ENCODE measurements around the gene CST8. TPM values are rescaled to one million over a fixed set of nuclear protein-coding genes. Genes with fewer than 3 reads are reported as not detected.

The CST8 gene
- total RNA-seq (2014; rRNA removed; shearing (Covaris generic)), result not detected in 2 replicates

- Histone ChIP-seq H3K27me3 (no peaks in the 10 kb centered on the region), H3K9me3 (replicated peaks) (no peaks in the 10 kb centered on the region; the same call in 1 of the 2 replicates), H3K4me1 (no peaks in the 10 kb centered on the region), H3K36me3 (no peaks in the 10 kb centered on the region), H3K4me3 (no peak within 1 kb of the TSS), H3K27ac (no peak within 1 kb of the TSS)
- no peak for DNase-seq
Measured at GRCh38 chr20:23490817-23491216, at the start of gene CST8. TSS of gene CST8 (plus strand) at chr20:23491117. CDS start at chr20:23491668, 551 bp downstream.

GRCh38 chr20:23441850-23442313, 49.0 kb upstream of the CST8 start:
- no peaks in the 10 kb centered on the region; the same call in 1 of the 2 replicates for H3K27me3 ChIP-seq
- DNase-seq, result peak; percentile 67 to 90
- H3K27ac ChIP-seq, result no peak overlapping the region
- no peaks in the 10 kb centered on the region for H3K9me3 ChIP-seq (replicated peaks)
- no peaks in the 10 kb centered on the region for H3K36me3 ChIP-seq
- H3K4me1 ChIP-seq, result no peaks in the 10 kb centered on the region
- H3K4me3 ChIP-seq, result no peak overlapping the region

- H3K27me3 ChIP-seq, result no peaks in the 10 kb centered on the region; the same call in 1 of the 2 replicates
- no peak overlapping the region for H3K27ac ChIP-seq
- no peak overlapping the region for H3K4me3 ChIP-seq
- DNase-seq, result no peak
- no peaks in the 10 kb centered on the region for H3K4me1 ChIP-seq
- H3K36me3 ChIP-seq, result no peaks in the 10 kb centered on the region
- H3K9me3 ChIP-seq (replicated peaks), result no peaks in the 10 kb centered on the region
Measured at GRCh38 chr20:23442436-23442835, 48.5 kb upstream of the CST8 start.

GRCh38 chr20:23444859-23445258, 46.1 kb upstream of the CST8 start:
- H3K27ac ChIP-seq, result no peak overlapping the region
- no peak for DNase-seq
- H3K9me3 ChIP-seq (replicated peaks), result no peaks in the 10 kb centered on the region
- H3K4me1 ChIP-seq, result no peaks in the 10 kb centered on the region
- H3K36me3 ChIP-seq, result no peaks in the 10 kb centered on the region
- no peak overlapping the region for H3K4me3 ChIP-seq
- peaks cover 14% of the 10 kb centered on the region; the same call in 1 of the 2 replicates for H3K27me3 ChIP-seq

GRCh38 chr20:23445596-23446217, 45.2 kb upstream of the CST8 start:
- H3K27ac ChIP-seq, result no peak overlapping the region
- H3K27me3 ChIP-seq, result peaks cover 18% of the 10 kb centered on the region; the same call in 1 of the 2 replicates
- no peaks in the 10 kb centered on the region for H3K36me3 ChIP-seq
- H3K9me3 ChIP-seq (replicated peaks), result no peaks in the 10 kb centered on the region
- no peak for DNase-seq
- no peak overlapping the region for H3K4me3 ChIP-seq
- no peaks in the 10 kb centered on the region for H3K4me1 ChIP-seq

- Histone ChIP-seq H3K27ac (no peak overlapping the region), H3K27me3 (peaks cover 24% of the 10 kb centered on the region), H3K4me1 (no peaks in the 10 kb centered on the region), H3K36me3 (no peaks in the 10 kb centered on the region), H3K4me3 (no peak overlapping the region), H3K9me3 (replicated peaks) (no peaks in the 10 kb centered on the region)
- peak; percentile 63 to 78 for DNase-seq
Measured at GRCh38 chr20:23446505-23446904, 44.4 kb upstream of the CST8 start.

GRCh38 chr20:23448167-23448566, 42.8 kb upstream of the CST8 start:
- no peak for DNase-seq
- no peaks in the 10 kb centered on the region for H3K9me3 ChIP-seq (replicated peaks)
- H3K27me3 ChIP-seq, result peaks cover 27% of the 10 kb centered on the region
- H3K27ac ChIP-seq, result no peak overlapping the region
- no peaks in the 10 kb centered on the region for H3K4me1 ChIP-seq
- H3K36me3 ChIP-seq, result no peaks in the 10 kb centered on the region
- H3K4me3 ChIP-seq, result no peak overlapping the region

- H3K9me3 ChIP-seq (replicated peaks), result no peaks in the 10 kb centered on the region
- no peak overlapping the region for H3K27ac ChIP-seq
- DNase-seq, result no peak
- H3K4me3 ChIP-seq, result no peak overlapping the region
- H3K4me1 ChIP-seq, result no peaks in the 10 kb centered on the region
- H3K27me3 ChIP-seq, result peaks cover 27% of the 10 kb centered on the region
- H3K36me3 ChIP-seq, result no peaks in the 10 kb centered on the region
Measured at GRCh38 chr20:23449421-23449820, 41.5 kb upstream of the CST8 start.

GRCh38 chr20:23450877-23451276, 40.0 kb upstream of the CST8 start:
- H3K9me3 ChIP-seq (replicated peaks), result no peaks in the 10 kb centered on the region
- peaks cover 27% of the 10 kb centered on the region for H3K27me3 ChIP-seq
- H3K4me3 ChIP-seq, result no peak overlapping the region
- no peak for DNase-seq
- no peaks in the 10 kb centered on the region for H3K36me3 ChIP-seq
- no peak overlapping the region for H3K27ac ChIP-seq
- no peaks in the 10 kb centered on the region for H3K4me1 ChIP-seq

GRCh38 chr20:23451956-23452487, 38.9 kb upstream of the CST8 start:
- Histone ChIP-seq H3K4me1 (no peaks in the 10 kb centered on the region), H3K4me3 (no peak overlapping the region), H3K27ac (no peak overlapping the region), H3K27me3 (peaks cover 27% of the 10 kb centered on the region), H3K9me3 (replicated peaks) (no peaks in the 10 kb centered on the region), H3K36me3 (no peaks in the 10 kb centered on the region)
- no peak for DNase-seq

- Histone ChIP-seq H3K27me3 (peaks cover 23% of the 10 kb centered on the region), H3K4me1 (no peaks in the 10 kb centered on the region), H3K9me3 (replicated peaks) (no peaks in the 10 kb centered on the region), H3K4me3 (no peak within 1 kb of the TSS), H3K27ac (no peak within 1 kb of the TSS), H3K36me3 (no peaks in the 10 kb centered on the region)
- DNase-seq, result no peak
Measured at GRCh38 chr20:23452776-23453175, 38.1 kb upstream of the CST8 start, which contains the start of gene CST11. TSS of gene CST11 (minus strand) at chr20:23452876. CDS start at chr20:23452811, 65 bp downstream.

- H3K4me3 ChIP-seq, result no peak overlapping the region
- H3K9me3 ChIP-seq (replicated peaks), result no peaks in the 10 kb centered on the region
- peaks cover 19% of the 10 kb centered on the region for H3K27me3 ChIP-seq
- no peak overlapping the region for H3K27ac ChIP-seq
- no peak for DNase-seq
- H3K36me3 ChIP-seq, result no peaks in the 10 kb centered on the region
- H3K4me1 ChIP-seq, result no peaks in the 10 kb centered on the region
Measured at GRCh38 chr20:23453549-23454543, 37.1 kb upstream of the CST8 start.

GRCh38 chr20:23454816-23455215, 36.1 kb upstream of the CST8 start:
- Histone ChIP-seq H3K27me3 (peaks cover 13% of the 10 kb centered on the region), H3K36me3 (no peaks in the 10 kb centered on the region), H3K4me1 (no peaks in the 10 kb centered on the region), H3K27ac (no peak overlapping the region), H3K9me3 (replicated peaks) (no peaks in the 10 kb centered on the region), H3K4me3 (no peak overlapping the region)
- no peak for DNase-seq

- H3K4me1 ChIP-seq, result no peaks in the 10 kb centered on the region
- no peaks in the 10 kb centered on the region for H3K36me3 ChIP-seq
- no peak overlapping the region for H3K4me3 ChIP-seq
- no peaks in the 10 kb centered on the region for H3K9me3 ChIP-seq (replicated peaks)
- peaks cover 10% of the 10 kb centered on the region for H3K27me3 ChIP-seq
- H3K27ac ChIP-seq, result no peak overlapping the region
- no peak for DNase-seq
Measured at GRCh38 chr20:23455639-23456038, 35.3 kb upstream of the CST8 start.

GRCh38 chr20:23456409-23456808, 34.5 kb upstream of the CST8 start:
- no peaks in the 10 kb centered on the region for H3K36me3 ChIP-seq
- no peak overlapping the region for H3K4me3 ChIP-seq
- H3K9me3 ChIP-seq (replicated peaks), result no peaks in the 10 kb centered on the region
- H3K27ac ChIP-seq, result no peak overlapping the region
- H3K27me3 ChIP-seq, result peaks cover 4% of the 10 kb centered on the region
- DNase-seq, result peak in 1 of 2 experiments; percentile 20
- no peaks in the 10 kb centered on the region for H3K4me1 ChIP-seq

Data from SJCRH30 (cell line).